ENCODE results near the gene HSF4. TPM values are rescaled to one million over a fixed set of nuclear protein-coding genes. Genes with fewer than 3 reads are reported as not detected.

The HSF4 gene
- total RNA-seq, 1 experiment from 2014 or later: 1.2 TPM

GRCh38 chr16:67185651-67186134 is 21.1 kb downstream of the HSF4 start:
- Histone ChIP-seq H3K9me3 (ENCODE audit: control insufficient read depth, low read depth, low read length) (no peaks in the 10 kb centered on the region), H2BK120ac (ENCODE audit: low read depth, low read length, poor library complexity, severe bottlenecking) (no peak overlapping the region), H3K9ac (ENCODE audit: extremely low read depth, insufficient read length, low read length) (no peak overlapping the region), H3K79me1 (ENCODE audit: insufficient read depth, low read depth, low read length, poor library complexity, severe bottlenecking) (no peaks in the 10 kb centered on the region), H3K4me2 (ENCODE audit: insufficient read depth, insufficient read length, low read length) (peak overlapping the region; percentile 1), H2BK20ac (ENCODE audit: low read depth, low read length, poor library complexity, severe bottlenecking) (no peak overlapping the region), H2BK5ac (ENCODE audit: insufficient read length, low read length) (no peak overlapping the region), H2BK12ac (ENCODE audit: insufficient read length, low read depth, low read length) (no peak overlapping the region), H3K56ac (ENCODE audit: insufficient read length, low read depth, low read length) (no peak overlapping the region), H2AK5ac (ENCODE audit: insufficient read length, low read length) (no peak overlapping the region), H3T11ph (ENCODE audit: low read length) (no peak overlapping the region), H4K5ac (ENCODE audit: insufficient read length, low read depth, low read length) (no peak overlapping the region), H2AFZ (ENCODE audit: low read length) (no peak overlapping the region), H3K14ac (ENCODE audit: insufficient read depth, low read length) (no peak overlapping the region), H3K27ac (ENCODE audit: insufficient read length, low read depth, low read length) (no peak overlapping the region), H3K27me3 (ENCODE audit: insufficient read depth, low read length) (peaks cover 4% of the 10 kb centered on the region), H3K23me2 (ENCODE audit: insufficient read length, low read depth, low read length, poor library complexity, severe bottlenecking) (peaks cover 12% of the 10 kb centered on the region), H3K4me1 (ENCODE audit: insufficient read depth, low read length) (peaks cover 6% of the 10 kb centered on the region; the same call in 1 of the 2 replicates), H2BK15ac (ENCODE audit: low read depth, low read length) (no peak overlapping the region), H3K18ac (ENCODE audit: insufficient read length, low read depth, low read length) (no peak overlapping the region), H4K91ac (ENCODE audit: insufficient read length, low read depth, low read length) (no peak overlapping the region), H4K20me1 (ENCODE audit: control insufficient read depth, insufficient read depth, insufficient read length) (no peaks in the 10 kb centered on the region), H3K4ac (ENCODE audit: low read depth, low read length) (no peak overlapping the region), H4K8ac (replicated peaks; ENCODE audit: insufficient read length, low read depth, low read length) (no peak overlapping the region), H3K23ac (ENCODE audit: insufficient read length, low read depth, low read length) (no peak overlapping the region), H3K79me2 (ENCODE audit: insufficient read depth, low read length) (no peaks in the 10 kb centered on the region)
- Mint-ChIP-seq H3K4me1 (peaks cover 16 to 21% of the 10 kb centered on the region in 2 experiments), H3K27me3 (ENCODE audit: low read depth) (peaks cover 29% of the 10 kb centered on the region), H3K27ac (no peak overlapping the region), H3K4me3 (peak overlapping the region in 1 of 2 experiments; percentile 81; a peak in 2 of 5 replicates), H3K36me3 (ENCODE audit: insufficient read depth in 1 of 3, low read depth in 3 of 3) (no peaks in the 10 kb centered on the region), H3K9me3 (no peaks in the 10 kb centered on the region; a peak in 1 of 5 replicates)
- TF ChIP-seq CTCF (conservative IDR thresholded peaks at IDR 0.05): no peak
- DNase-seq: no peak
- no CpG with 5 or more reads among the region's 12 CpGs for WGBS (ENCODE audit: extremely low coverage, insufficient read length, low lambda C conversion rate)

Measured in H9 (cell line).